GM21447 (cell line): ENCODE measurements around the gene ZCWPW1.
A peak's percentile ranks its signal among the peaks of the same experiment; 100 is the strongest.
"Not testable (repeated sequence)": the region's sequence is repeated elsewhere in the genome, so short reads cannot be mapped to it uniquely, and the experiment has no call there.

Experiments used
- ATAC-seq: cut with Tn5 transposase; IDR thresholded peaks from one replicate; pipeline ENCODE4 v1.9.1; 2021; ENCODE audit not compliant: unreplicated experiment

ZCWPW1 gene

DNA sequence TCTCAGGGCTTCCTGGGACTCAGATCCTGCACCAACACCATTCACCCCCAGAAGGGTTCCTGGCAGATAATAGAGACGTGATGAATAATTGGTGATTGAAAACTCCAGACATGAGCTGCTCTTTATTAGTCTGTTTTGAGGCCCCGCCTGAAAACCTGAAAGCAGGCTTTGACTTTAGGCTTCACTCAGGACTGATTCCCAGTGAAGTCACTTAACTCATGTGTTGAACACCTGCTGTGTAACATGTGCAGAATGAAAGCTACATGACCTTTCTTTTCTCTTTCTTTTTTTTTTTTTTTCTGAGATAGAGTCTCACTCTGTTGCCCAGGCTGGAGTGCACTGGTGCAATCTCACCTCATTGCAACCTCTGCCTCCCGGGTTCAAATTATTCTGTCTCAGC is 26.7 kb upstream of the ZCWPW1 start:
- no peak for ATAC-seq

DNA sequence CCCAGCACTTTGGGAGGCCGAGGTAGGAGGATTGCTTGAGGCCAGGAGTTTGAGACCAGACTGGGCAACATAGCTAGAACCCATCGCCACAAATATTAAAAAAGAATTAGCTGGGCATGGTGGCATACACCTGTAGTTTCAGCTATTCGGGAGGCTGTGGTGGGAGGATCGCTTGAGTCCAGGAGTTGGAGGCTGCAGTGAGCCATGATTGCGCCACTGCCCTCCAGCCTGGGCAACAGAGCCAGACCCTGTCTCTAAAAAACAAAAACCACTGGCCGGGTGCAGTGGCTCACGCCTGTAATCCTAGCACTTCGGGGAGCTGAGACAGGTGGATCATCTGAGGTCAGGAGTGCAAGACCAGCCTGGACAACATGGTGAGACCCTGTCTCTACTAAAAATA is 25.4 kb upstream of the ZCWPW1 start:
- not testable (repeated sequence) for ATAC-seq

- ATAC-seq, result no peak
Measured at GRCh38 chr7:100452513-100452912, 24.0 kb upstream of the ZCWPW1 start.

DNA sequence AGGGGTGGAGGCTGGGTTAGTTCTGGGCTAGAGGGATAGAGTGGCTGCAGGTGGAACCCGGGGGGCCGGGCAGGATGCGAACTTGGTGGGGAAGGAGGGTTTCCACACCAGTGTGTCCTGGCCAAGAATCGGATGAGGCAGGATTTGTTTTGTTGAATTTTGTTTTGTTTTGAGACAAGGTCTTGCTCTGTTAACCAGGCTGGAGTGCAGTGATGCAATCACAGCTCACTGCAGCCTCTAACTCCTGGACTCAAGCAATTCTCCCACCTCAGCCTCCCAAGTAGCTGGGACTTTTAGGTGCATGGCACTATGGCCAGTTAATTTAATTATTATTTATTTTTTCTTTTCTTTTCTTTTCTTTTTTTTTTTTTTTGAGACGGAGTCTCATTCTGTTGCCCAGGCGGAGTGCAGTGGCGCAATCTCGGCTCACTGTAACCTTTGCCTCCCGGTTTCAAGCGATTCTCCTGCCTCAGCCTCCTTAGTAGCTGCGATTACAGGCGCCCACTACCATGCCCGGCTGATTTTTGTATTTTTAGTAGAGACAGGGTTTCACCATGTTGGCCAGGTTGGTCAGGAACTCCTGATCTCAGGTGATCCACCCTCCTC is 20.8 kb upstream of the ZCWPW1 start:
- no peak for ATAC-seq

GRCh38 chr7:100447363-100447762 is 18.9 kb upstream of the ZCWPW1 start:
- not testable (repeated sequence) for ATAC-seq

- no peak for ATAC-seq
Measured at GRCh38 chr7:100446040-100446439, 17.5 kb upstream of the ZCWPW1 start.

DNA sequence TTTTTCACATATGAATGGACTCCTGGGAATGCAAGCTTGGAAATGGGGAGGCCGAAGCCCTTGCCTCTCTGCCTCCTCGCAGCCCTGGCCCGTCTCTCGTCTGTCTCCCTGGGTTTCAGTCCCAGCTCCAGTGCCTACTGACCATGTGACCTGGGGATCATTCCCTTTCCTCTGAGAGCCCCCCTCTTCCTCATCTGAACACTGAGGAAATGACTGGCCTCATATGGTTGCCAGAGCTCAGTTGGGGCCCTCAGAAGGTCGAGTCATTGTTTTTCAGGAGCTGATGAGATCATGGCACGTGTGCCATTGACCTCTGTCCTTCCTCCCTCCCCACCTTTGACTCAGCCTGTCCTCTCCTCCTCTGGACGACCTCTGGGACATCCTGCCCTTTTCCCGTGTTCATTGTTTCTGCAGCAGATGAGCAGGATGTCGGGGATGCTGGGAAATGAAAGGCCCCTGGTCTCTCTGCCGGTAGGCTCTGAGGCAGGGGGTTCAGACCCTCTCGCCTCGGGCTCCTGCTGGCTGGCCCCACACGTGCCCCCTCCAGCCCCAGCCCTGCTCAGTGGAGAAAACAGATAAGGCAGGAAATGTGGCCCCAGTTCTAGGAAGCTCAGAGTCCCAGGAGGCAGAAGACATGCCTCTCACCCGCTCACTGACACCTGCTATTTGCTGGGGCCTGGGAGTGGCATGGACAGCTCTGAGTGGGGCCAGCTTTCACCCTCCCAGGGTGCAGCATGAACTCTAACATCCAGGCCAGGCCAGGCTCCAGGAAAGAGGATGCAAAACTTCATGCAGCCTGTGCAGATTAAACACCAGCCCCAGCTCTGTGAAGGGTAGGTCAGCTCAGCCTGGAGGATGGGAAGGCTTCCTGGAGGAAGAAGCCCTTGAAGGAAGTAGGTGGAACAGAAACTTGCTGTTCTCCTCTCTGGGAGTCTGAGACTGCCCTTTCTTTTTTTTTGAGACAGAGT is 16.1 kb upstream of the ZCWPW1 start:
- no peak for ATAC-seq

- no peak for ATAC-seq
Measured at GRCh38 chr7:100443096-100443840, 14.8 kb upstream of the ZCWPW1 start.

DNA sequence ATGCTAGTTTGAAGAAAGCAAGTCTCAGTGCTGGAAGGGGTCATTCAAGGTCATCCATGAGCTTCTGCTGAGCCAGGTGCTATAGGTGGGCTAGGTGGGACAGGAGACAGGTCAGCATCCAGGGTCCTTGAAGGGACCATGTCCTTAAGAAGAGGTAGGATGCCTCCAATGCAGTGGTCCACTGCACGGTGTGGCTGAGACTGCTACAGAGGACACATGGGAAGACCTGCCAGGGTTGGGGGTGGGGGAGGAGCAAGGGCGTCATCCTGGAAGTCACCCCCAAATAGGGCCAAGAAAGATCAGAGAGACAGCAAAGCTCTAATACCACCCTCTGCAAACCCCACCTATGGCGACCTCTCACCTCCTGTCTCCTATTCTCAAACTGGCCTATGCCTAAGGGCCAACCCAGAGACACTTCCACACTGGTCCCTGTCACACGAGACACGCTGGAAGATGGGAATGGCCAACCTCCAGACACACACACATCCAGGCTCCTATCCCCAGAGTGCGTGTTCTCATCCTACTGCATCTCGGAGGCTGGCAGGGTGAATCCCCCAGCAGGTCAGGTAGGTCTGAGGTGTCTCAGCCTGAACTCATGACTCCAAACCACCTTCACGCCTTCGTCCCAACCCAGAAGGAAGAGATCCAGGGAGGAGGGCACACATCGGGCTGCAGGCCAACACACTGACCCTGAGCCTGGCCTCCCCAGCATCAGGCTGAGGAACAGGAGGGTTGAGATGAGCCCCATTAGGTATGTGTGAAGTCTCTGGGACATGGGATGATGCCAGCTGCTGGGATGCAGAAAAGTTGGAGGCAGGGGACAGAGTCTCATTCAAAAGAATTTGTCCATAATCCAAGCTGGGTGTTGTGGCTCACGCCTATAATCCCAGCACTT is 13.4 kb upstream of the ZCWPW1 start:
- no peak for ATAC-seq

DNA sequence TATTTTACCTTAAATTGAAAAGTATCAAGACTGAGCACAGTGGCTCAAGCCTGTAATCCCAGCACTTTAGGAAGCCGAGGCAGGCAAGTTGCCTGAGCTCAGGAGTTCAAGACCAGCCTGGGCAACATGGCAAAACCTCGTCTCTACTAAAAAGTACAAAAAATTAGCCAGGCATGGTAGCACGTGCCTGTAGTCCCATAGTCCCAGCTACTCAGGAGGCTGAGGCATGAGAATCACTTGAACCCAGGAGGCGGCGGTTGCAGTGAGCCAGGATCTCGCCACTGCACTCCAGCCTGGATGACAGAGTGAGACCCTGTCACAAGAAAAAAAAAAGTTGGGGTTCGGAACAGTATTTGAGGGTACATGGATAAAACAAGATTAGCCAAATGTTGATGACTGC is 10.7 kb upstream of the ZCWPW1 start:
- ATAC-seq, result not testable (repeated sequence)

- not testable (repeated sequence) for ATAC-seq
Measured at GRCh38 chr7:100438731-100439130, 10.2 kb upstream of the ZCWPW1 start.

- ATAC-seq, result no peak
Measured at GRCh38 chr7:100438172-100438571, 9.7 kb upstream of the ZCWPW1 start.

DNA sequence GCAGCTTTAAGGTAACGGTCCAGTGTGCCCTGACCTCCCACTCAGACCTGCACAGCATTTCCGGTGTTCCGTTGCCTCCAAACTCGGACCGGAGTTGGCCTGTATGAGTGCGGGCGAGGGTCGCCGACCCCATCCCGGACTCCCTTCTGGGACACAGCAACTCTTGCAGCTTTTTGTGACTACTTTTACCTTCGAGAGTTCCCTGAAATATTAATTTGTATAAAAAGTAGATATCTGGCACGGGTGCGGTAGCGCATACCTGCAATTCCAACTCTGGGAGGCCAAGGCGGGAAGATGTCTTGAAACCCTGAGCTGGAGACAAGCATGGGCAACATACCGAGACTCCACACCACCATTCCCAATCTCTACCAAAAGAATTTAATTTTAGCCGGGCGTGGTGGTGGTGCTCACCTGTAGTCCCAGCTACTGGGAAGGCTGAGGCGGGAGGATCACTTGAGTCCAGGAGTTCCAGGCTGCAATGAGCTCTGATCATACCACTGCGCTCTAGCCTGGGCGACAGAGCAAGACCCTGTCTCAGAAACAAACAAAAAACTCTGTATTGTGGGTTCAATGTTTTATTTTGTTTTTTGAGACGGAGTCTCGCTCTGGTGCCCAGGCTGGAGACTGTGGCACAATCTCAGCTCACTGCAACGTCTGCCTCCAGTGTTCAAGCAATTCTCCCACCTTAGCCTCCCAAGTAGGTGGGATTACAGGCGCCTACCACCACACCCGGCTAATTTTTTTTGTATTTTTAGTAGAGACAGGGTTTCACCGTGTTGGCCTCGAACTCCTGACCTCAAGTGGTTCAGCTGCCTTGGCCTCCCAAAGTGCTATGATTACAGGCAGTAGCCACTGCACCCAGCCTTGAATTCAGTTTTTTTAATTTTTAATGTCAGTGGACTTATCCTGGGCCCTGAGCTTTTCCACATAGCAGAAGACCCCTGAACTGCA is 8.9 kb upstream of the ZCWPW1 start:
- ATAC-seq, result no peak

DNA sequence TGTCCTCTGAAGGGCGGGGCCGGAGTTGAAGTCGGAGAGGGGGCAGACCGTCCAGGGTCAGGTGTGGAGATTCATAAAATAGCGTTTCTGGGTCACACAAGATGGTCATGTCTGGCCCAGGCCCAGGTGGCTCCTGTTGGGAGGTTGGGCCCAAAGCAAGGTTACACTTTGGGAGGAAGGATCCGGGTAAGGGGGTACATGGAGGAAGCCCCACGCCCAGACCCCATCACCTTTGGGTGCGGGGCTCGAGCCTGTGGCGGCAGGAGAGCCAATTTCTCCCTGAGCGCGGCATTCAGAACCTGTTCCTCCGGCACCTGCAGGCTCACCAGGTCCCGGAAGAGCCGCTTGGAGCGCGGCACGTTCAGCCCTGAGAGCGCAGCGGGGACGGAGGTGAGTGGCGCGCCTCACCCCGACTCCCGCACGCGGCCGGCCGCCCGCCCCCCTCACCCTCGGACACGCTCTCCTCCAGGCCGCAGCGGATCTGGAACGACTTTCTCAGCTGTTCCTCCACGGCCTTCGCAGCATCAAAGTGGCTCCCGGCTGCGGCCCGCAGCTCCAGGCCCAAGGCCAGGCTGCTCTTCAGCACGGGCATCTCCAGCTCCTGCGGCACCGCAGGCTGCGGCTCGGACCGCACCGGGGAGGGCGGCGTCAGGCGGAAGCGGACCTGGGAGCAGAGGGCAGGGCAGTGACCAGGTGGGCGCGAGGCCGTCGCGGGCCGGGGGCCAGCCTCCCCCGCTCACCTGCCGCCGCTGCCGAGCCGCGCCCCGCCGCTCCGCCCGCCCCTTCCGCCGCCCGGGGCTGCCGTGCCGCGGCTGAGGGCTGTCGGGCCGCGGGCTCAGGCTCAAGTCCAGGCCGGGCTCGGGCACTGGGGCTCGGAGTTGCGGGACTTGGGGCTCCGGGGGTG is 7.2 kb upstream of the ZCWPW1 start:
- peak; percentile 26 for ATAC-seq

DNA sequence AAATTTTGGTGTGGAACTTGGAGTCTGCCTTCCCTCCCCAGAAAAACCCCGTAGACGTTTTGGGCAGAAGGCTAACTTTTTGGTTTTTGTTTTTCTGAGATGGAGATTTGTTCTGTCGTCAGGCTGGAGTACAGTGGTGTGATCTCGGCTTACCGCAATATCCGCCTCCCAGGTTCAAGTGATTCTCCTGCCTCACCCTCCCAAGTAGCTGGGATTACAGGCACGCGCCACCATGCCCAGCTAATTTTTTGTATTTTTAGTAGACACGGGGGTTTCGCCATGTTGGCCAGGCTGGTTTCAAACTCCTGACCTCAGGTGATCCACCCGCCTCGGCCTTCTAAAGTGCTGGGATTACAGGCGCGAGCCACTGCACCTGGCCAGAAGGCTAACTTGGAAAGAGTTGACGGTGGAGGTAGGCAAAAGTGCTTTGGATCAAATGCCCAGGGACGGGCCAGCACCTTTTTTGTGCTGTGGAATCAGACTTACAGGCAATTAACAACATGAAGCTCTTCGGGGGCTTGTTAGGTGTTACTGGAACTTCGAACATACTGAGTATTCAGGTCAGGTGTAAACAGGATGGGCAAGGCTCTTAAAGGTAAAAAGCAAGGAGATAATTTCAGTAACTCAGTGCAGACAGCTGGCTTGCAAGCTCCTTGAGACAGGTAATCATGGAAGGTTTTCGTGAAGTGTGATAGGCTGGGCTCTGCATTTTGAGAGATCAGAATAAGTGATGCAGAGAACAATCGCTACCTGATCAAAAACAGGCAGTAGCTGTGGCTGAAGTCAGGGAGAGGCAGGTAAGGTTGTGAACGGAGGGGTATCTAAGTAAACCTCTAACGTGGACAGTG is 6.0 kb upstream of the ZCWPW1 start:
- no peak for ATAC-seq

DNA sequence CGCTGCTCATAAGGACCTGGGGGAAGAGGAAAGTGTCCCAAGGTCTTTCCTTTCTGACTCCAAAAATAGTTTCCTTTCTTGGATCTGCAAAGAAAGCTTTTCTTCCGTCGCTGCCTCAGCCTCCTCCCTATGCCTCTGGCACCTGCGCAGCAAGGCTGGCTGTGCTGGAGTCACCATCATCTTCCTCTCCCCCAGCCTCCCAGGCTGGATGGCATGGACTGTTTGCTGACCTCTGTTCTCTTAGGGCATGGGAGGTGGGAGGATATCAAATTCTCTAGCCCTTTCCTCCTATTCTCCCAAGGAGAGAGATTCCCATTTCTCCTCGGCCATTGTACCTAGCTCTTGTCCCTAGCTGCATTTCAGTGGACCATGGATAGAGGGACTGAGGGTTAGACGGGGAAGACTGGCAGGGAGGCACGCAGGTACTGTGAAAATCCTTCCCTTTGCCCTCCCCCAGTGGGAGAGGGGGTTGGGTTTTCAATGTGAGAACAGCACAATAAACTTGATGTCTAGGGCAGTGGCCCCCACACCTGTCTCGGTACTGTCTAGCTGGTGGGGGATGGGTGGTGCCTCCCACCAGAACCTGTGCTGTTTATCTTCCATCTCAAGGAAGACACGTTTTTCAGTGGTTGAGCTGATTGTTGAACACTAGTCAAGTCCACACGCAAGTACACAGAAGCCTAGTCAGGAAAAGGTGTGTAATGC is 5.2 kb upstream of the ZCWPW1 start:
- ATAC-seq, result no peak

DNA sequence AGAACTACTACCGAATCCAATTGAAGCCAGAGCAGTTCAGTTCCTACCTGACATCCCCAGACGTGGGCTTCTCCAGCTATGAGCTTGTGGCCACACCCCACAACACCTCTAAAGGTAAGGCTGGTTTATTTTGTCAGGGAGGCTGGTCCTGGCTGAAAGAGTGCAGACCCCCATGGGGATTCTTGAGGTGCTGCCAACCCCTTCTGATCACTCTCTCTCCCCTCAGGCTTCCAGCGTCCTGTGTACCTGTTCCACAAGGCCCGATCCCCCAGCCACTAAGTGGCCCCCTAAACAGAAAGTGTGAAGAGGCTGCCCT is 4.7 kb upstream of the ZCWPW1 start:
- ATAC-seq, result no peak
